ENCODE data around the gene TAS2R14. TPM values are rescaled to one million over a fixed set of nuclear protein-coding genes. Genes with fewer than 3 reads are reported as not detected.

The TAS2R14 gene
- total and polyA plus RNA-seq, 2 of the 8 experiments (the other 6 are each of a cell fraction or from before 2014, with no cell fraction given): 0.80 to 1.1 TPM

GRCh38 chr12:10940389-10940788, 1.3 kb upstream of the TAS2R14 start:
- no peaks in the 10 kb centered on the region; a peak in 1 of 8 replicates for H3K36me3 ChIP-seq (ENCODE audit: control insufficient read depth in 2 of 4, insufficient read depth in 4 of 4, low read length in 3 of 4)
- H2BK20ac ChIP-seq (ENCODE audit: low read length): no peak overlapping the region
- H3K4me3 ChIP-seq (ENCODE audit: extremely low read depth in 1 of 4, insufficient read depth in 2 of 4, low read depth in 3 of 4, low read length in 4 of 4): no peak overlapping the region
- no peak overlapping the region for H2BK12ac ChIP-seq (ENCODE audit: low read depth, low read length)
- no peaks in the 10 kb centered on the region for H3K23me2 ChIP-seq (ENCODE audit: low read depth, low read length)
- no peak overlapping the region for H2BK5ac ChIP-seq (ENCODE audit: low read depth, low read length)
- ChIA-PET POLR2A (ENCODE audit: partially characterized antibody) (interaction anchor here (1.1 kb wide), 1 partner anchor 231 kb away, joined by 3 read pairs; no protein-coding TSS in a partner anchor), CTCF (ENCODE audit: partially characterized antibody) (no interaction called here)
- no peak overlapping the region for H3K27ac ChIP-seq (ENCODE audit: low read depth, low read length)
- H2BK120ac ChIP-seq (replicated peaks; ENCODE audit: low read depth, low read length): no peak overlapping the region
- DNase-seq (ENCODE audit: low read depth in 1 of 2, low spot score in 2 of 2): no peak
- no peak overlapping the region for H4K5ac ChIP-seq (ENCODE audit: insufficient read length, low read depth, low read length)
- peaks cover 0 to 2% of the 10 kb centered on the region in 2 experiments for H4K20me1 ChIP-seq (replicated peaks in 1 of 2; ENCODE audit: control insufficient read depth in 1 of 2, insufficient read depth in 2 of 2, low read length in 2 of 2)
- H3K9me3 ChIP-seq (ENCODE audit: insufficient read depth in 2 of 2, low read depth in 1 of 2, low read length in 1 of 2): peaks cover 0 to 7% of the 10 kb centered on the region in 2 experiments; a peak in 2 of 4 replicates
- H3K4me1 ChIP-seq (replicated peaks in 1 of 4; ENCODE audit: control insufficient read depth in 3 of 4, insufficient read depth in 4 of 4, low read length in 3 of 4): peaks cover 0 to 5% (median 1%) of the 10 kb centered on the region in 4 experiments; a peak in 4 of 7 replicates
- H2BK15ac ChIP-seq (ENCODE audit: low read length): no peak overlapping the region
- H3K56ac ChIP-seq (replicated peaks; ENCODE audit: insufficient read length, low read depth, low read length): no peak overlapping the region
- no peaks in the 10 kb centered on the region for H3K79me2 ChIP-seq (ENCODE audit: control insufficient read depth in 1 of 2, insufficient read depth in 2 of 2, low read length in 2 of 2)
- H2AK5ac ChIP-seq (ENCODE audit: low read depth, low read length): no peak overlapping the region
- H3K23ac ChIP-seq (ENCODE audit: insufficient read length): no peak overlapping the region
- H4K91ac ChIP-seq (replicated peaks; ENCODE audit: insufficient read length, low read length): no peak overlapping the region
- H3K4ac ChIP-seq (replicated peaks; ENCODE audit: insufficient read length, low read depth, low read length): no peak overlapping the region
- 96% methylated on average over 2 of the region's 2 CpGs; no CpG with 5 or more reads in 1 of the 2 experiments for WGBS, 2 experiments (ENCODE audit: extremely low coverage in 1 of 2, insufficient coverage in 1 of 2, insufficient read length in 1 of 2, insufficient replicate concordance in 2 of 2, low coverage in 1 of 2, low lambda C conversion rate in 2 of 2, missing lambda C conversion rate in 1 of 2)
- H3K18ac ChIP-seq (ENCODE audit: extremely low read depth, low read length): no peak overlapping the region
- no peaks in the 10 kb centered on the region for H3K27me3 ChIP-seq (replicated peaks in 1 of 4; ENCODE audit: control insufficient read depth in 3 of 4, extremely low read depth in 1 of 4, insufficient read depth in 3 of 4, low read length in 3 of 4)
- H4K8ac ChIP-seq (ENCODE audit: extremely low read depth, insufficient read depth, low read length): no peak overlapping the region
- no peak overlapping the region for H3K4me2 ChIP-seq (ENCODE audit: insufficient read depth in 1 of 2, low read depth in 2 of 2, low read length in 2 of 2)
- no peak overlapping the region for H3K9ac ChIP-seq (replicated peaks in 1 of 4; ENCODE audit: extremely low read depth in 1 of 4, low read depth in 3 of 4, low read length in 3 of 4)
- no peak for FAIRE-seq
- H2AFZ ChIP-seq (ENCODE audit: low read length): no peak overlapping the region
- no peaks in the 10 kb centered on the region; the same call in 1 of the 2 replicates for H3K79me1 ChIP-seq (ENCODE audit: low read depth, low read length)
- TF ChIP-seq CEBPB (IDR thresholded peaks at IDR 0.05; ENCODE audit: low read depth, low read length) (peak; percentile 35; the same call in 1 of the 2 replicates), EGR1 (IDR thresholded peaks at IDR 0.05; ENCODE audit: borderline replicate concordance, low read depth, low read length) (no peak)
- H3K14ac ChIP-seq (ENCODE audit: insufficient read length): no peak overlapping the region

All from H1 (cell line).